Naive B cell (primary cell): ENCODE measurements around the gene MPV17L. TPM values are rescaled to one million over a fixed set of nuclear protein-coding genes. Genes with fewer than 3 reads are reported as not detected.

Experiments
- polyA plus RNA-seq, 6 donors: library from polyadenylated mRNA; unstranded; fragments of 300-500 nt; fragmentation: Illumina TruSeq; gene quantifications; one replicate each; pipeline ENCODE4 v1.2.3, GENCODE V29; 2021; ENCODE audit warnings: low read depth in 6 of 6

MPV17L gene
- polyA plus RNA-seq, 6 donors from 2014 or later, result not detected

Other genes with a start within 250 kb of the MPV17L start
- gene NPIPA5, start 17.5 kb upstream of the MPV17L start, polyA plus RNA-seq, result 1 to 10 TPM in 1 of 6 donors, under 1 TPM in 1, not detected in 4; 0.82 to 1.0 TPM
- gene BMERB1, start 38.8 kb downstream of the MPV17L start, polyA plus RNA-seq, result 1 to 10 TPM in 1 of 6 donors, under 1 TPM in 3, not detected in 2; 0.36 to 1.1 (median 0.82) TPM
- 10 to 100 TPM; 28.6 to 54.3 (median 34.5) TPM for gene MARF1, start 247.4 kb downstream of the MPV17L start, polyA plus RNA-seq